Measurements from ENCODE around the gene CNKSR1. TPM values are rescaled to one million over a fixed set of nuclear protein-coding genes. Genes with fewer than 3 reads are reported as not detected.

CNKSR1 gene
- total RNA-seq, 2 experiments from 2014 or later, result 1.3 to 1.5 TPM

Other genes starting within 250 kb of the CNKSR1 start
- 1 to 10 TPM; 5.9 to 7.3 TPM for gene PAFAH2, start 179.4 kb upstream of the CNKSR1 start, total RNA-seq
- gene EXTL1, start 155.7 kb upstream of the CNKSR1 start, total RNA-seq, result not detected
- not detected for gene SLC30A2, start 131.4 kb upstream of the CNKSR1 start, total RNA-seq
- gene TRIM63, start 109.9 kb upstream of the CNKSR1 start, total RNA-seq, result under 1 TPM; 0.17 to 0.19 TPM
- gene PDIK1L, start 65.7 kb upstream of the CNKSR1 start, total RNA-seq, result 10 to 100 TPM; 14.9 to 15.2 TPM
- not detected for gene FAM110D, start 18.4 kb upstream of the CNKSR1 start, total RNA-seq
- gene C1orf232, start 8.5 kb upstream of the CNKSR1 start, total RNA-seq, result not detected
- gene ZNF593, start 7.6 kb upstream of the CNKSR1 start, total RNA-seq, result 10 to 100 TPM; 37.4 to 38.0 TPM
- not detected for gene ZNF593OS, start 5.7 kb upstream of the CNKSR1 start, total RNA-seq
- not detected for gene CATSPER4, start 13.1 kb downstream of the CNKSR1 start, total RNA-seq
- gene CEP85, start 56.7 kb downstream of the CNKSR1 start, total RNA-seq, result 10 to 100 TPM; 30.3 to 32.6 TPM
- gene SH3BGRL3, start 102.6 kb downstream of the CNKSR1 start, total RNA-seq, result 100 to 1,000 TPM; 305 to 320 TPM
- gene UBXN11, start 129.1 kb downstream of the CNKSR1 start, total RNA-seq, result 10 to 100 TPM; 24.5 to 26.1 TPM
- gene CD52, start 140.5 kb downstream of the CNKSR1 start, total RNA-seq, result 100 to 1,000 TPM; 261 to 291 TPM
- 1 to 10 TPM; 1.3 to 1.6 TPM for gene CRYBG2, start 176.6 kb downstream of the CNKSR1 start, total RNA-seq
- not detected for gene ZNF683, start 195.3 kb downstream of the CNKSR1 start, total RNA-seq
- gene LIN28A, start 233.3 kb downstream of the CNKSR1 start, total RNA-seq, result not detected

Measured in activated CD4-positive, alpha-beta memory T cell treated with anti-CD3 and anti-CD28 coated beads for 36 hours (primary cell).